ENCODE data around the gene HECW1. TPM values are rescaled to one million over a fixed set of nuclear protein-coding genes. Genes with fewer than 3 reads are reported as not detected.
A peak's percentile ranks its signal among the peaks of the same experiment; 100 is the strongest.

The HECW1 gene
- total RNA-seq, 2 experiments from 2014 or later: not detected

DNA sequence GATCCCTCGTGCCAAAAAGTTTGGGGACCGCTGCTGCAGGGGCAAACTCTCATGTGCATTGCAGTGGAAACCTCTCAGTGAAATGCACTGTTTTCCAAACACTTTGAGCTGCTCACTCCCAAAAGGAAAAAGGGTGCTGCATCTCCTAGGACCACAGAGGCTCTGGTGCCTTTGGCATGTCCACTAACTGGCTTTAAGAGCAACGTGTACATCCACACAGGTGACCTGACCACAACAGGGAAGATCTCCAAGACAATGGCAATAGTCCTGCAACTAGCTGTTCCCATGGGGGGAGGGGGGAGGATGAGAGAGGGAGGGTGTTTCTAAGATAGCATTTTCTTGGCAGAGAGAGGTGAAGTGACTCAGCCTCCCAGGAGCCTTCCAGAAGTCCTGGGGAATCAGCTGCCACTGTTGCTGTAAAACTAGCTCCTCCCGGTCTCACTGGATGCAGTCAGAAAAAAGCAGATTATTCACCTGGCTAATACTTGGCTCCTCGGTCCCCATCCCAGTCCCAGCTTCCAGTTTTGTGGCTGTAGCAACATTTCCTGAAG lies 181.7 kb downstream of the HECW1 start:
- Mint-ChIP-seq H3K9me3 (peaks cover 16% of the 10 kb centered on the region), H3K4me1 (ENCODE audit: low read depth) (no peaks in the 10 kb centered on the region), H3K4me3 (no peak overlapping the region), H3K27me3 (peaks cover 6% of the 10 kb centered on the region), H3K36me3 (peaks cover 2% of the 10 kb centered on the region), H3K27ac (no peak overlapping the region)
- POLR2A ChIA-PET: no interaction called here
- intact Hi-C loops (cut with micrococcal nuclease): no loop called here
- DNase-seq: no peak
- CTCF ChIA-PET: no interaction called here

GRCh38 chr7:43295429-43295828 lies 183.0 kb downstream of the HECW1 start:
- no peaks in the 10 kb centered on the region for H3K36me3 Mint-ChIP-seq
- DNase-seq: no peak
- intact Hi-C loops (cut with micrococcal nuclease): no loop called here
- peaks cover 17% of the 10 kb centered on the region for H3K27me3 Mint-ChIP-seq
- CTCF ChIA-PET: no interaction called here
- POLR2A ChIA-PET: no interaction called here
- H3K4me1 Mint-ChIP-seq (ENCODE audit: low read depth): no peaks in the 10 kb centered on the region
- no peak overlapping the region for H3K4me3 Mint-ChIP-seq
- H3K27ac Mint-ChIP-seq: no peak overlapping the region
- H3K9me3 Mint-ChIP-seq: peaks cover 11% of the 10 kb centered on the region

DNA sequence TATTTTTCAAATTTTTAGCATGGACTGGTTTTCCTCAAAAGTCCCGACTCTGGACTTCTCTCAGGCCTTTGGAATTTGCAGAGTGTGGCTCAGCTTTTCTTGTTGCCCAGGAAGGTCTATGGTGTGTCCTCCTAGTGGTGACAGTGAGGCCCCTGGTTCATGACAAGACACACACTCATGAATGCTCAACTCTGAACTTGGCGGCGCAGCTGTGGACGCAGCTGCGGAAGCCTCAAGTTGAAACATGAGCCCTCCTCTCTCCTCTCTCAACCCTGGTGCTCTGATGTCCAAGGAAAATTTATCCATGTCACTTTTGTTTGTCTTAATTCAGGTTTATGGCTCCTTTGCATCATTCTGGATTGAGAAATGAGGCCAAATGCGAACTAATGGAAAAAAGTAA lies 183.9 kb downstream of the HECW1 start:
- peaks cover 21% of the 10 kb centered on the region for H3K27me3 Mint-ChIP-seq
- ChIA-PET POLR2A (no interaction called here), CTCF (no interaction called here)
- H3K27ac Mint-ChIP-seq: no peak overlapping the region
- intact Hi-C loops (cut with micrococcal nuclease): no loop called here
- no peaks in the 10 kb centered on the region for H3K4me1 Mint-ChIP-seq (ENCODE audit: low read depth)
- no peak overlapping the region for H3K4me3 Mint-ChIP-seq
- DNase-seq: no peak
- H3K36me3 Mint-ChIP-seq: no peaks in the 10 kb centered on the region
- peaks cover 3% of the 10 kb centered on the region for H3K9me3 Mint-ChIP-seq

GRCh38 chr7:43298617-43299016 lies 186.2 kb downstream of the HECW1 start:
- ChIA-PET POLR2A (no interaction called here), CTCF (interaction anchor here (1.5 kb wide), 1 partner anchor 142 kb away, joined by 4 read pairs; no protein-coding TSS in a partner anchor)
- intact Hi-C loops (cut with micrococcal nuclease): no loop called here
- no peak overlapping the region for H3K4me3 Mint-ChIP-seq
- H3K36me3 Mint-ChIP-seq: no peaks in the 10 kb centered on the region
- H3K27me3 Mint-ChIP-seq: peaks cover 20% of the 10 kb centered on the region
- DNase-seq: no peak
- H3K4me1 Mint-ChIP-seq (ENCODE audit: low read depth): peaks cover 14% of the 10 kb centered on the region
- H3K9me3 Mint-ChIP-seq: no peaks in the 10 kb centered on the region
- H3K27ac Mint-ChIP-seq: no peak overlapping the region

- H3K4me3 Mint-ChIP-seq: no peak overlapping the region
- ChIA-PET CTCF (interaction anchor here (0.8 to 0.9 kb wide), 2 partner anchors 8 to 14 kb away, joined by 3 read pairs; no protein-coding TSS in a partner anchor), POLR2A (interaction anchor here (0.8 kb wide), 1 partner anchor 405 kb away, joined by 4 read pairs; no protein-coding TSS in a partner anchor)
- no peaks in the 10 kb centered on the region for H3K36me3 Mint-ChIP-seq
- DNase-seq: no peak
- H3K27ac Mint-ChIP-seq: no peak overlapping the region
- peaks cover 20% of the 10 kb centered on the region for H3K27me3 Mint-ChIP-seq
- intact Hi-C loops (cut with micrococcal nuclease): loop anchor here (5.0 to 10.0 kb wide), 2 partner anchors 295 to 1418 kb away; no protein-coding TSS in a partner anchor
- H3K4me1 Mint-ChIP-seq (ENCODE audit: low read depth): peaks cover 27% of the 10 kb centered on the region
- no peaks in the 10 kb centered on the region for H3K9me3 Mint-ChIP-seq
Measured at GRCh38 chr7:43300121-43300520, 187.7 kb downstream of the HECW1 start.

- peak; percentile 64 for DNase-seq
- POLR2A ChIA-PET: no interaction called here
Measured at GRCh38 chr7:43302211-43302711, 189.8 kb downstream of the HECW1 start.

GRCh38 chr7:43302773-43303460 lies 190.5 kb downstream of the HECW1 start:
- Mint-ChIP-seq H3K36me3 (no peaks in the 10 kb centered on the region), H3K4me3 (no peak overlapping the region), H3K9me3 (no peaks in the 10 kb centered on the region), H3K27ac (no peak overlapping the region), H3K27me3 (peaks cover 25% of the 10 kb centered on the region), H3K4me1 (ENCODE audit: low read depth) (peaks cover 31% of the 10 kb centered on the region)
- no peak for DNase-seq
- POLR2A ChIA-PET: interaction anchor here (1.1 kb wide), 1 partner anchor 11 kb away, joined by 5 read pairs; no protein-coding TSS in a partner anchor
- intact Hi-C loops (cut with micrococcal nuclease): loop anchor here (1.0 to 10.0 kb wide), 3 partner anchors 11 to 1421 kb away; no protein-coding TSS in a partner anchor
- CTCF ChIA-PET: interaction anchor here (1.0 kb wide), 1 partner anchor 41 kb away, joined by 3 read pairs; no protein-coding TSS in a partner anchor

More at GRCh38 chr7:43302211-43302711, 189.8 kb downstream of the HECW1 start:
- CTCF ChIA-PET: interaction anchor here (0.9 to 1.0 kb wide), 2 partner anchors 40 to 138 kb away, joined by 3 read pairs; no protein-coding TSS in a partner anchor
- no peak overlapping the region for H3K4me3 Mint-ChIP-seq
- intact Hi-C loops (cut with micrococcal nuclease): loop anchor here (1.0 to 10.0 kb wide), 3 partner anchors 12 to 1420 kb away; no protein-coding TSS in a partner anchor
- H3K4me1 Mint-ChIP-seq (ENCODE audit: low read depth): peaks cover 31% of the 10 kb centered on the region
- no peak overlapping the region for H3K27ac Mint-ChIP-seq
- peaks cover 25% of the 10 kb centered on the region for H3K27me3 Mint-ChIP-seq
- H3K9me3 Mint-ChIP-seq: no peaks in the 10 kb centered on the region
- H3K36me3 Mint-ChIP-seq: no peaks in the 10 kb centered on the region

DNA sequence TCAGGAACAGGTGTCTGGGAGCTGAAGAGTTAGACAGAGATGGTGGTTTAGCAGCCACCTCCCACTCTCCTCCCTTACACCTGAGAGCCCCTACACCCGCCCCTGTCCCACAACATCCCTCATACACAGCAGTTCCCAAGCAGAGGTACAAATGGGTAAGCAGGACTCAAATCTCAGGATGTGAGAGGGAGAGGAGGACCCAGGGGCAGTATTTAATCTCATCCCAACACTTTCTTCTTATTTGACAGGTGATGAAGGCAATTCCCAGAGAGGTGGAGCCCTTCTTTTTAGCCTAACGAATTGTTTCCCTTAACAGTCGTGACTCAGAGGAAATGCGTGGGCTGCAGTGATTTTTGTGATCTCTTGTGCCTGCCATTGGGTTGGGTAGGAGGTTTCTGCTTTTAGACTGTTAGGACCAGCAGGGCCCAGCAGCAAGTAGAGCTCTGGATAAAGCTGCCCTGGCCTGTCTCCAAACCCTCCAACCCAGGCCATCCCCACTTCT lies 191.3 kb downstream of the HECW1 start:
- POLR2A ChIA-PET: interaction anchor here (1.1 kb wide), 1 partner anchor 10 kb away, joined by 5 read pairs; no protein-coding TSS in a partner anchor
- CTCF ChIA-PET: interaction anchor here (0.6 to 2.7 kb wide), 2 partner anchors 11 to 363 kb away, joined by 3 to 14 read pairs; no protein-coding TSS in a partner anchor
- no peak overlapping the region for H3K27ac Mint-ChIP-seq

GRCh38 chr7:43306404-43306803 lies 194.0 kb downstream of the HECW1 start:
- H3K4me3 Mint-ChIP-seq: no peak overlapping the region
- CTCF ChIA-PET: no interaction called here
- H3K36me3 Mint-ChIP-seq: no peaks in the 10 kb centered on the region
- peaks cover 31% of the 10 kb centered on the region for H3K4me1 Mint-ChIP-seq (ENCODE audit: low read depth)
- intact Hi-C loops (cut with micrococcal nuclease): loop anchor here (10.0 kb wide), 1 partner anchor 288 kb away; no protein-coding TSS in a partner anchor
- POLR2A ChIA-PET: no interaction called here
- H3K27me3 Mint-ChIP-seq: peaks cover 6% of the 10 kb centered on the region
- DNase-seq: no peak
- no peak overlapping the region for H3K27ac Mint-ChIP-seq
- H3K9me3 Mint-ChIP-seq: no peaks in the 10 kb centered on the region

More for the DNA sequence above, 191.3 kb downstream of the HECW1 start:
- Mint-ChIP-seq H3K4me1 (ENCODE audit: low read depth) (peaks cover 31% of the 10 kb centered on the region), H3K9me3 (no peaks in the 10 kb centered on the region), H3K4me3 (no peak overlapping the region), H3K36me3 (no peaks in the 10 kb centered on the region), H3K27me3 (peaks cover 22% of the 10 kb centered on the region)
- intact Hi-C loops (cut with micrococcal nuclease): loop anchor here (2.0 to 10.0 kb wide), 3 partner anchors 291 to 1421 kb away; no protein-coding TSS in a partner anchor
- DNase-seq: peak; percentile 80

DNA sequence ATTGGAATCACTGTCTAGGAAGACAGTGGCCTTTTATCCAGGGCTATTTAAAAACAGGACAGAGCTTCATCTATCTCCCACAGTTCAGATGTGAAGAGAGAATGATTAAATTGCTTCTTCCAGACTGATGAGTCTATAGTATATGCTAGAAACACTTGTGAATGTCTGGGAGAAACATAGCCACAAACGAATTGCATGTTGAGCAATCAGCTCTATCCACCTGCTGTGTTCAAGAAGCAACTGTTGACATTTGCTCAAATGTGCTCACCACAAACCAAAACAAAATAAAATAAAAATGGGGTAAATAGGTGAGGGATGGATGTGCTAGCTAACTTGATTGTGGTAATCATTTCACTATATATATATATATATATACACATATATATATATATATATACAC lies 195.1 kb downstream of the HECW1 start:
- intact Hi-C loops (cut with micrococcal nuclease): loop anchor here (10.0 kb wide), 1 partner anchor 287 kb away; no protein-coding TSS in a partner anchor
- Mint-ChIP-seq H3K27ac (no peak overlapping the region), H3K36me3 (no peaks in the 10 kb centered on the region), H3K27me3 (peaks cover 8% of the 10 kb centered on the region), H3K4me1 (ENCODE audit: low read depth) (peaks cover 28% of the 10 kb centered on the region), H3K4me3 (no peak overlapping the region), H3K9me3 (no peaks in the 10 kb centered on the region)
- ChIA-PET CTCF (no interaction called here), POLR2A (no interaction called here)
- no peak for DNase-seq

DNA sequence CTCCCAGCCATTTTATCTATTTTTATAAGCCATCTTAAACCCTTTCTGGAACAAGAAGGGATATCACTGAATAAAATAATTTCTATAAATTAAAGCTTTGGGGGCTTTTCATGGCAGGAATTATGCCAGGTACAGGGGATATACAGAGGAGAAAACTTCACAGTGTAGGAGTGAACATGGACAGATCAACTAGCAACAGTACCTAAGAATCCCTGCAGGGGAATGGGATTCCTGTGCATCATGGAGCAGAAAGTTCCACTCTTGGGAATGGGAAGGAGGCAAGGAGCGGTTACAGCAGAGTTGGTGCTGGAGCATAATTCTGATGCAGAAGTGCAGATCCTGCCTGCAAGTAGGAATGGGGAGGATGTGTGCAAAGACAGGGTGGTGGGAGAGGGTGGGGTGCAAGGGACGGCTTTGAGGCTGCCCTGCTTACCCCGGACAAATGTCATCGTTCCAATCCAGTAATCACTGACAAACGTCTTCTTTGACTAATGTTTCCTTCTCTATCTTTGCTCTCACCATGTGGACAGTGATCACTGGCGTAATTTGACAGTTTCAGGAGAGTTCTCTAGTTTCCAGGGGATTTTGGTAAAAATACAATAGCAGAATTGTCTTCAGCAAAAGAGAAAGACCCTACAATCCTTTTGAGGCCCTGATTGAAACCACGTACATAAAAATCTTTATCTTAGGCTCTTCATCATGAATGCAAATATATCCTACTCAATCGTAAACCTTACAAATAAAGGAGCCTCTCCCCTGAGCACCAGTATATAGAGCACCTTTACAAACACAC lies 196.7 kb downstream of the HECW1 start:
- Mint-ChIP-seq H3K27me3 (peaks cover 8% of the 10 kb centered on the region), H3K4me1 (ENCODE audit: low read depth) (peaks cover 20% of the 10 kb centered on the region), H3K9me3 (no peaks in the 10 kb centered on the region), H3K36me3 (no peaks in the 10 kb centered on the region), H3K4me3 (no peak overlapping the region), H3K27ac (no peak overlapping the region)
- CTCF ChIA-PET: no interaction called here
- no peak for DNase-seq
- POLR2A ChIA-PET: no interaction called here
- intact Hi-C loops (cut with micrococcal nuclease): loop anchor here (10.0 kb wide), 1 partner anchor 286 kb away; no protein-coding TSS in a partner anchor
